ENCODE measurements around the gene TET2. TPM values are rescaled to one million over a fixed set of nuclear protein-coding genes. Genes with fewer than 3 reads are reported as not detected.

TET2 gene
- total RNA-seq, 4 donors from 2014 or later = 19.1 to 36.8 (median 30.4) TPM

DNA sequence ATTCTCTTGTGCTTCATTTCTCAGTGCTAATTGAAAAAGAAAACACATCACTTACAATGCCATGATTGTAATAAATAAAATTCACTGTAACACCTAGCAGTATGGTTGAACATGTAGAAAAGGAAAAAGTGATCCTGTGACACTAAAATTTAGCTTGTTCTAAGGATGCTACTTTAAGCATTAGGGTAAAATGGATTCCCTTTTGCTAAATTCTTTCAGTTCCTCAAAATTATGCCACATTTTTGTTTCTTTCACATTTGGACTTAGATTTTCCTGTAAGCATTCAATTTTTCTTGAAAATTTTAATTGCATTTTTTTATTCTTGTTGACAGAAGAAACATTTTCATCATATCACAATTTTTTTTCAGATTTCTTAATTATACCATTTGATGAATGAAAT, 19.4 kb downstream of the TET2 start:
- no peaks in the 10 kb centered on the region for H3K9me3 ChIP-seq
- TF ChIP-seq POLR2A (IDR thresholded peaks at IDR 0.05) = no peak
- no peaks in the 10 kb centered on the region for H3K27me3 ChIP-seq

DNA sequence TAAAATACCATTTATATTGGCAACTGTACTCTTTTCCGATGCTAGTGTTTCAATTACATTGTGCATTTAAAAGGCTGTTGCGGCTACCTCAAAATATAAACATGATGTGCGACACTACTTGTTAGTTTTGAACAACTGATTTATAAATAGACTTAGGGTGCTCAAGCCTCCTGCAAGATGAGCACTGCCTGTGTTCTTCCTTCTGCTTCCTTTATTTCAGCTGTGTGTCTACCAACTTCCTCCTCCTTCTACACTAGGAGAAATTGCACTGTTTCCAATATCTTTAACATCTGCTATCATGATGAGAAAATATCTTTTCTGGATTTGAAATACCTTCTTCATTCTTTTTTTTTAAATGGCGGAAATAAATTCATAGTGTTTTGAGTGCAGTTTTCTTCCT, 24.0 kb downstream of the TET2 start:
- Histone ChIP-seq H3K4me3 (no peak overlapping the region), H3K4me1 (no peaks in the 10 kb centered on the region), H3K36me3 (peaks cover 0 to 7% (median 0%) of the 10 kb centered on the region in 3 donors), H3K9me3 (no peaks in the 10 kb centered on the region), H3K27ac (no peak overlapping the region), H3K27me3 (no peaks in the 10 kb centered on the region)
- 94 to 95% methylated on average over 4 of the region's 4 CpGs for WGBS, 2 donors
- intact Hi-C loops (cut with DNase I) = no loop called here
- no peak for DNase-seq
- TF ChIP-seq POLR2A (IDR thresholded peaks at IDR 0.05) (no peak), CTCF (IDR thresholded peaks at IDR 0.05) (no peak)

More for the DNA sequence above, 19.4 kb downstream of the TET2 start:
- no peak for DNase-seq
- intact Hi-C loops (cut with DNase I) = no loop called here
- Histone ChIP-seq H3K36me3 (peaks cover 0 to 7% (median 0%) of the 10 kb centered on the region in 3 donors), H3K27ac (no peak overlapping the region), H3K4me1 (peaks cover 0 to 10% (median 0%) of the 10 kb centered on the region in 3 donors), H3K4me3 (no peak overlapping the region)

GRCh38 chr4:105171912-105172311, 25.2 kb downstream of the TET2 start:
- Histone ChIP-seq H3K36me3 (peaks cover 0 to 7% (median 0%) of the 10 kb centered on the region in 3 donors), H3K4me3 (no peak overlapping the region), H3K9me3 (no peaks in the 10 kb centered on the region), H3K27me3 (no peaks in the 10 kb centered on the region), H3K4me1 (no peaks in the 10 kb centered on the region), H3K27ac (no peak overlapping the region)
- no peak for TF ChIP-seq POLR2A (IDR thresholded peaks at IDR 0.05)
- no peak for TF ChIP-seq CTCF (IDR thresholded peaks at IDR 0.05)
- intact Hi-C loops (cut with DNase I) = no loop called here
- WGBS, 2 donors = 90 to 100% methylated on average over 1 of the region's 1 CpG
- DNase-seq = no peak

GRCh38 chr4:105174098-105174497, 27.4 kb downstream of the TET2 start:
- Histone ChIP-seq H3K4me3 (no peak overlapping the region), H3K4me1 (no peaks in the 10 kb centered on the region), H3K27me3 (no peaks in the 10 kb centered on the region), H3K36me3 (no peaks in the 10 kb centered on the region), H3K9me3 (no peaks in the 10 kb centered on the region), H3K27ac (no peak overlapping the region)
- DNase-seq = no peak
- intact Hi-C loops (cut with DNase I) = no loop called here
- TF ChIP-seq CTCF (IDR thresholded peaks at IDR 0.05) = no peak
- no peak for TF ChIP-seq POLR2A (IDR thresholded peaks at IDR 0.05)
- 91 to 100% methylated on average over 2 of the region's 2 CpGs for WGBS, 2 donors

DNA sequence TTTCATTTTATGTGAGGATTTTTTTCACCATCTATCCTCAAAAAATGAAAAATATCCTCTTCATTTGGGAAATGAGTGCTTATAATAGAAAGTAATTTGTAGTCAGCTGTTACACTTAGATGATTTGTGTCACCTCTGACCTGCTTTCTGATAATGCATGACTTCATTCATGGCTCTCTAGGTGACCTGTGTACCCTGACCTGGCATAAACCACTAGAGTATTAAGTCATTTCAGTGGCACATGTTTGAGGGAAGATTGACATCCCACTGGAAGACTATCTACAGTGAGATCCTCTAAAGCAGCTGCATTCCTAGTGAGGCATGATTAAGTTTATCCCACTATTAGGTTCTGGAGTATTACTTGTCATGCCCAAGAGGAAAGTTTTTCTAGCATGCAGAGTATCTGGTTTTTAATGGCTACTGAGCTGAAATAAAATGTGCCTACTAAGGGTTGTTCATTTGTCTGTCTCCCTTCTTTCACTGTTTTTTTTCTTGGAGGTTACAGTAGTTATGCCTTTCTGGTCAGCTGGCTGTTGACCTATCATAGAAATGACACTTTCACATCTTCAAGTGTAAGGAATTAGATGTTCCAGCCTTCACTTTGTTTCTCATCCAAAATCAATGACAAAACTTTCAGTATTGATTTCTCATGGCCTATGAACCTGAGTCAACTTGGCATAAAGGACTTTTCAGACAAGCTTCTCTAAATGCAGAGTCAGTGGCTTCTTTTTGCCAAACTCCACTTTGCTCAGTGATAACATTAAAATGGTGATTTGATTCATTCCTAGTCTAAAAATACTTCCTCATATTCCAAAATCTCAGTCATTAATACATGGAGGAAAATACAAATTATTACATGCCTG, 33.1 kb downstream of the TET2 start:
- intact Hi-C loops (cut with DNase I) = no loop called here
- no peaks in the 10 kb centered on the region for H3K36me3 ChIP-seq
- no peaks in the 10 kb centered on the region for H3K9me3 ChIP-seq
- H3K27ac ChIP-seq = no peak overlapping the region
- TF ChIP-seq POLR2A (IDR thresholded peaks at IDR 0.05) (no peak), CTCF (IDR thresholded peaks at IDR 0.05) (no peak)
- peaks cover 0 to 20% (median 0%) of the 10 kb centered on the region in 3 donors for H3K4me1 ChIP-seq
- DNase-seq = no peak
- H3K27me3 ChIP-seq = no peaks in the 10 kb centered on the region
- no peak overlapping the region for H3K4me3 ChIP-seq
